ENCODE data around the gene GATAD2A. TPM values are rescaled to one million over a fixed set of nuclear protein-coding genes. Genes with fewer than 3 reads are reported as not detected.
A peak's percentile ranks its signal among the peaks of the same experiment; 100 is the strongest.

The GATAD2A gene
- total and polyA plus RNA-seq, 9 of the 15 experiments (the other 6 are each of a cell fraction or from before 2014, with no cell fraction given), result 2.4 to 226 (median 44.2) TPM

- TF ChIP-seq BCLAF1 (IDR thresholded peaks at IDR 0.05; ENCODE audit: borderline replicate concordance in 1 of 2, control insufficient read depth in 1 of 2, low read depth in 2 of 2, low read length in 1 of 2) (no peak), AFF1 (IDR thresholded peaks at IDR 0.05; ENCODE audit: low read depth in 1 of 2, partially characterized antibody in 2 of 2) (peak in 1 of 2 experiments; percentile 26), ZNF224 (CRISPR knock-in tag; IDR thresholded peaks at IDR 0.05) (no peak), SRSF7 (optimal IDR thresholded peaks at IDR 0.05; ENCODE audit: low read depth, low read length) (no peak), ZFP1 (CRISPR knock-in tag; IDR thresholded peaks at IDR 0.05) (no peak), STAT5B (CRISPR knock-in tag; IDR thresholded peaks at IDR 0.05) (no peak), ZNF24 (IDR thresholded peaks at IDR 0.05) (peak; percentile 62; the same call in 1 of the 2 replicates), CREB3L1 (IDR thresholded peaks at IDR 0.05; ENCODE audit: borderline replicate concordance, low read depth) (0 out of 2 replicates have a peak, but pooled peaks have one; percentile 50), EP300 (IDR thresholded peaks at IDR 0.05; ENCODE audit: low read length) (peak; percentile 51), GATAD2B (IDR thresholded peaks at IDR 0.05; ENCODE audit: borderline replicate concordance) (no peak; the same call in 1 of the 2 replicates), ARID2 (IDR thresholded peaks at IDR 0.05) (peak; percentile 70; the same call in 1 of the 2 replicates), HNRNPLL (IDR thresholded peaks at IDR 0.05; ENCODE audit: low read depth, low read length, poor library complexity, severe bottlenecking) (no peak), SRSF1 (IDR thresholded peaks at IDR 0.05; ENCODE audit: low read depth, low read length) (no peak), CREM (IDR thresholded peaks at IDR 0.05; ENCODE audit: low read depth) (peak; percentile 54), ZNF3 (CRISPR knock-in tag; IDR thresholded peaks at IDR 0.05) (no peak), ZNF354B (CRISPR knock-in tag; IDR thresholded peaks at IDR 0.05) (no peak)
- TF ChIP-seq, protein P1, sequence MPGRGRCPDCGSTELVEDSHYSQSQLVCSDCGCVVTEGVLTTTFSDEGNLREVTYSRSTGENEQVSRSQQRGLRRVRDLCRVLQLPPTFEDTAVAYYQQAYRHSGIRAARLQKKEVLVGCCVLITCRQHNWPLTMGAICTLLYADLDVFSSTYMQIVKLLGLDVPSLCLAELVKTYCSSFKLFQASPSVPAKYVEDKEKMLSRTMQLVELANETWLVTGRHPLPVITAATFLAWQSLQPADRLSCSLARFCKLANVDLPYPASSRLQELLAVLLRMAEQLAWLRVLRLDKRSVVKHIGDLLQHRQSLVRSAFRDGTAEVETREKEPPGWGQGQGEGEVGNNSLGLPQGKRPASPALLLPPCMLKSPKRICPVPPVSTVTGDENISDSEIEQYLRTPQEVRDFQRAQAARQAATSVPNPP (IDR thresholded peaks at IDR 0.05; ENCODE audit: borderline replicate concordance, insufficient read depth, insufficient read length), result no peak
These were observed 38.8 kb upstream of the GATAD2A start (continued) for GRCh38 chr19:19366434-19367396.
